ENCODE data around the gene TYRO3.

The TYRO3 gene

DNA sequence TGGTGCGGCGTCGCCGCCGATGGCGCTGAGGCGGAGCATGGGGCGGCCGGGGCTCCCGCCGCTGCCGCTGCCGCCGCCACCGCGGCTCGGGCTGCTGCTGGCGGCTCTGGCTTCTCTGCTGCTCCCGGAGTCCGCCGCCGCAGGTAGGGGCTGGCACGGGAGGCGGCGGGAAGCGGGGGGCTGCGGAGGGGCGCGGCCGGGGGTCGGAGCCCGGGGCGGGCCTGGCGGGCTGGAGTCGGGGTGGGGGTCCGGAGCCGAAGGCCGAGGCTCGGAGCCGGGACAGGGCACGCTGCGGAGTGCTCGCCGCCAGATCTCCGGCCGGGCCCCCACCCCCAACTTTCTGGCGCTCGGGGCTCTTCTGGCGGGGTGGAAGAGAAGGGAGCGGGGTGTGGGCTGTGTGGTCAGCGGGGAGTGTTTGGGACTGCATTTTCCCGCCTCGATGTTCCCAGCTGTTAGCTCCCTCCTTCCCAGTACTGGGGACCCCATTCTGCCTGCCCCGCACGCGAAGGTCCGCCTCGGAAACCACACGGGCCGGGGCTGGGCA, 299 bp downstream of the TYRO3 start:
- H3K4me3 ChIP-seq (ENCODE audit: control insufficient read depth, low read depth, low read length): peak overlapping the region; percentile 72
- TF ChIP-seq, protein P1, sequence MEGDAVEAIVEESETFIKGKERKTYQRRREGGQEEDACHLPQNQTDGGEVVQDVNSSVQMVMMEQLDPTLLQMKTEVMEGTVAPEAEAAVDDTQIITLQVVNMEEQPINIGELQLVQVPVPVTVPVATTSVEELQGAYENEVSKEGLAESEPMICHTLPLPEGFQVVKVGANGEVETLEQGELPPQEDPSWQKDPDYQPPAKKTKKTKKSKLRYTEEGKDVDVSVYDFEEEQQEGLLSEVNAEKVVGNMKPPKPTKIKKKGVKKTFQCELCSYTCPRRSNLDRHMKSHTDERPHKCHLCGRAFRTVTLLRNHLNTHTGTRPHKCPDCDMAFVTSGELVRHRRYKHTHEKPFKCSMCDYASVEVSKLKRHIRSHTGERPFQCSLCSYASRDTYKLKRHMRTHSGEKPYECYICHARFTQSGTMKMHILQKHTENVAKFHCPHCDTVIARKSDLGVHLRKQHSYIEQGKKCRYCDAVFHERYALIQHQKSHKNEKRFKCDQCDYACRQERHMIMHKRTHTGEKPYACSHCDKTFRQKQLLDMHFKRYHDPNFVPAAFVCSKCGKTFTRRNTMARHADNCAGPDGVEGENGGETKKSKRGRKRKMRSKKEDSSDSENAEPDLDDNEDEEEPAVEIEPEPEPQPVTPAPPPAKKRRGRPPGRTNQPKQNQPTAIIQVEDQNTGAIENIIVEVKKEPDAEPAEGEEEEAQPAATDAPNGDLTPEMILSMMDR (IDR thresholded peaks at IDR 0.05; ENCODE audit: control insufficient read depth, insufficient read depth, low read depth, low read length, missing control alignments): no peak
- DNase-seq (ENCODE audit: low read depth): no peak

DNA sequence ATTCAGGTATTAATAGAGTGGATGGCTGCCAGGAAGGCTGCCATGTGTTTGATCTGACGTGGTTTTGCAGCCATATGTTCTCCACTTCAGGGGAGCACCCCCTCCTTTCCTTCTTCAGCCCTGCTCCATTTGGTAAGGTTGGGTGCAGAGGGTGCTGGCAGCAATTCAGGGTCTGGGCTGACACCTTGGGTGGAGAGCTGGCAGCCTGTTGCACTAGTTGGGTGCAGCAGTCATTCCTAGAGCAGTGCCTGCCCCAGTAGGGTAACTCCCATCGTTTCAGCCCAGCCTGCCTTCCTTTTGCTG, 1.5 kb downstream of the TYRO3 start:
- H3K4me3 ChIP-seq (ENCODE audit: control insufficient read depth, low read depth, low read length): no peak overlapping the region
- TF ChIP-seq, protein P1 (IDR thresholded peaks at IDR 0.05; ENCODE audit: control insufficient read depth, insufficient read depth, low read depth, low read length, missing control alignments): no peak
- no peak for DNase-seq (ENCODE audit: low read depth)

DNA sequence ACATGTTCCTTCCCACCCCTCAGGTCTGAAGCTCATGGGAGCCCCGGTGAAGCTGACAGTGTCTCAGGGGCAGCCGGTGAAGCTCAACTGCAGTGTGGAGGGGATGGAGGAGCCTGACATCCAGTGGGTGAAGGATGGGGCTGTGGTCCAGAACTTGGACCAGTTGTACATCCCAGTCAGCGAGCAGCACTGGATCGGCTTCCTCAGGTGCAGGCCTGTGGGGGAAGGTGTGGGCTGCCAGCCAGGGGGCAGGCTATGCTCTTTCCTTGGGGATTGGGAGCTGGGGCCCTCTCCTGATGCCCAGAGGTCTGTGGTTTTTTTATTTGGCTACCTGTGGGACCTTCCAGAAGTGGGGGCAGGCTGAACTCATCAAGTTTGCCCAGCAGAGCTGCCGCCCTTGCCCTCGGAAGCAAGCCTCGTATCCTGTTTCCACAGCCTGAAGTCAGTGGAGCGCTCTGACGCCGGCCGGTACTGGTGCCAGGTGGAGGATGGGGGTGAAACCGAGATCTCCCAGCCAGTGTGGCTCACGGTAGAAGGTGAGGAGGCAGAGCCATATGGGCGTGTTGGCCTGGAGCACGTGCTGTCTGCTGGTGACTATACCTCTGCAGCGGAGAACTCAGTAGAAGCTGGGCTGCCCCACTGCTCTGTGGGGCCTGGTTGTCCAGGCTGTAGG, 2.2 kb downstream of the TYRO3 start:
- H3K4me3 ChIP-seq (ENCODE audit: control insufficient read depth, low read depth, low read length): no peak overlapping the region
- DNase-seq (ENCODE audit: low read depth): no peak
- TF ChIP-seq, protein P1 (IDR thresholded peaks at IDR 0.05; ENCODE audit: control insufficient read depth, insufficient read depth, low read depth, low read length, missing control alignments): no peak

DNA sequence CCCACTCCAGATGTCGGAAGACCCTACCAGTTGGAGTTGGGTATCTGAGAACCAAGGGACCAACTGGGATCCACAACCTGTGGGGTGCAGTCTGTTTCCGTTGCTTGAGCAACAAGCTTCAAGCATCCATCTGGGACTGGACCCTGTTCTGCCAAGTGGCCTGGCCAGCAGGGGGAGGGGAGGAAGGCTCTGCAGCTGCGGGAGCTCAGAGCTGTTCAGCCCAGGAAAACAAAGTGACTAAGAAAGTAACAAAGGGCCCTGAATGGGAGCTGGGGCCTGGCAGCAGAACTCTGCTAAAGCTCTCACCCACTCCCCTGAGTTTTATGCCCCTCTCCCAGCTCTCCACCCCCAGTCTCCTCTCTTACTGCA, 2.7 kb downstream of the TYRO3 start:
- no peak overlapping the region for H3K4me3 ChIP-seq (ENCODE audit: control insufficient read depth, low read depth, low read length)
- no peak for DNase-seq (ENCODE audit: low read depth)
- TF ChIP-seq, protein P1 (IDR thresholded peaks at IDR 0.05; ENCODE audit: control insufficient read depth, insufficient read depth, low read depth, low read length, missing control alignments): no peak

DNA sequence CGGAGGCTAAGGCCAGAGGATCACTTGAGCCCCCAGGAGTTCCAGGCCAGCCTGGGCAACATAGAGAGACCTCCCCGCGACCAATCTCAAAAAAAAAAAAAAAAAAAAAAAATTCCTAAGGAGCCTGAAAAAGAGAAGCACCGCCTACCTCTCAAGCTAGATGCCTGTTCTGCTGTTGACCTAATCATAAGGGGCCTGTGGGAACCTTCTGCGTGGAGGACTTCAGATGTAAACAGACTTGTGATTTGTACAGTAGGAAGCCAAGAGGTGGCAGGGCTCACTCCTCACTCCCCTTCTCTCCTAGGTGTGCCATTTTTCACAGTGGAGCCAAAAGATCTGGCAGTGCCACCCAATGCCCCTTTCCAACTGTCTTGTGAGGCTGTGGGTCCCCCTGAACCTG, 3.2 kb downstream of the TYRO3 start:
- DNase-seq (ENCODE audit: low read depth): no peak
- H3K4me3 ChIP-seq (ENCODE audit: control insufficient read depth, low read depth, low read length): no peak overlapping the region
- TF ChIP-seq, protein P1 (IDR thresholded peaks at IDR 0.05; ENCODE audit: control insufficient read depth, insufficient read depth, low read depth, low read length, missing control alignments): no peak

DNA sequence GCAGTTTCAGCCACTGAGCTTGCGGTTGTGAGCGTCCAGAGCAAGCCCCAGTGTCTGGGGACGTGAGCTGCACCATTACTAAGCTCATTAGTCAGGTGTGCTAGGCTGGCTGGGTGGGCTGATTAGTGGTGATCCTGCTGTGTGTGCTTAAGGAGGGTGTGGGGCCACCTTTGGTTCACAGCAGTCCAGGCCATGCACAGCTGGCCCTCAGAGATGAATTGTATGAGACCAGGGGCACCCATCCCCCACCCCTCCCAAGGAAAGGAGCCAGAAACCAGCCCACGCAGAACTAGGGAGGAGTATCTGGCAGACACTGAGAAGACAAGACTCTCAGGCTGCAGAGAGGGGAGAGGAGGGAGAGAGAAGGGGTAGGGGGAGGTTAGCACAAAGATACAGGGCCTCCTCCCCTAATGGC, 3.8 kb downstream of the TYRO3 start:
- no peak for DNase-seq (ENCODE audit: low read depth)
- H3K4me3 ChIP-seq (ENCODE audit: control insufficient read depth, low read depth, low read length): no peak overlapping the region
- TF ChIP-seq, protein P1 (IDR thresholded peaks at IDR 0.05; ENCODE audit: control insufficient read depth, insufficient read depth, low read depth, low read length, missing control alignments): no peak

All from AG09309 (cell line).